HG03064 (cell line): Measurements from ENCODE around the gene ACTR3.

ENCODE experiments used
- ATAC-seq: cut with Tn5 transposase; IDR thresholded peaks from one replicate; pipeline ENCODE4 v1.9.1; 2021; ENCODE audit warnings: low read depth; ENCODE audit not compliant: unreplicated experiment

ACTR3 gene

GRCh38 chr2:113986762-113987290 is 96.9 kb downstream of the ACTR3 start:
- no peak for ATAC-seq

DNA sequence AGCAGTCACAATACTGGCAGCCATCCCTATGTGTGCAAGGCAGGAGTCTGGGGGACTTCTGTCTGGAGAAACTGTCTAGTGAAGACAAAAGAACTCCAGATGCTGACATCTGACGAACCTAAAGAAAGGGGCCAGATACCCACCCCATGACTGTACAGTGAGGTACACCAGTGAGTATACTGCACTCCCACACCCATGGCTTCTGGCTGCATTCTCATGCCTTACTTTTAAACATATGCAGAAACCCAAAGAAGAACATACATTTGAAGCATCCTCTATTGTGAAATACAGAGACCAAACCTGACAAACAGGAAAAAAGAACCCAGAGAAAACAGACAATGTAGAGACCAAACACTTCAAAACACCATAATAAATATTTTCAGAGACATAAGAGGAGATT is 102.2 kb downstream of the ACTR3 start:
- no peak for ATAC-seq

- ATAC-seq = no peak
These were observed 107.0 kb downstream of the ACTR3 start for GRCh38 chr2:113996671-113997594.

GRCh38 chr2:114001152-114001551 is 111.3 kb downstream of the ACTR3 start:
- no peak for ATAC-seq

GRCh38 chr2:114001937-114002336 is 112.0 kb downstream of the ACTR3 start:
- no peak for ATAC-seq

- no peak for ATAC-seq
These were observed 115.4 kb downstream of the ACTR3 start for GRCh38 chr2:114005110-114005783.

GRCh38 chr2:114006460-114006859 is 116.6 kb downstream of the ACTR3 start:
- no peak for ATAC-seq

- no peak for ATAC-seq
These were observed 117.5 kb downstream of the ACTR3 start for GRCh38 chr2:114007436-114007835.

- no peak for ATAC-seq
These were observed 118.8 kb downstream of the ACTR3 start for GRCh38 chr2:114008720-114009119.

DNA sequence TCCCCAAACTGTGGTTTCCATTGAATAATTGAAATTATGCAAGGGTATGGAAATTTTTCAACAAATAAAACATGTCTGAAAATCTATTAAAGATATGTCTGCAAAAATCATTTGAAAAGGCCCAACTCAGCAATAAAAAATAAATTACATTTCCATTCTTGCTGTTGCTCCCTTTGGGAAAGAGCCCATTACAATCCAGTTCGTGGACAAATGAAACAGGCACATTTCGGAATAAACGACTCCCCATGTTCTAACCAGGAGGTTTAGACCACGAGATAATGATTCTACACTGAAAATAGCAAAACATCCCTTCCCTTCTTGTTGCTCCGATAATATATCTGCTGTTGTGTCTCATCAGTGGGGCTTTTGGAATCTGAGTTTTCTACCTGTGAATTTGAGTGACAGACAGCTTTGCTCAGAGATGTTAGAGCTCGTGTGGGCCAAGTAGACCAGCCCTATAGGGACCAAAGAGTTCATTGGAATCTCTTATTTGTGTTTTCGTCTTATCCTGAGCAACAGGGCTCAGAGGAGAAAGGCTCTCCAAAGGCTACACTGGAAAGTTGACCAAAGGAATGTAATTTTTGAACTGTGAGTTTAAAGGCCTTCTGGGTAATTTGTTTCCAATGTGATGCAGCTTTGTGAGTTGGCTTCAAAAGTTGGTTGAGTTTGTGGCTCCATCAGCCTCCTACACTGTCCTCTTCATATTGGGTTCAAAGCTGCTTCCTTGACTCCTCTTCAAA is 119.5 kb downstream of the ACTR3 start:
- no peak for ATAC-seq

DNA sequence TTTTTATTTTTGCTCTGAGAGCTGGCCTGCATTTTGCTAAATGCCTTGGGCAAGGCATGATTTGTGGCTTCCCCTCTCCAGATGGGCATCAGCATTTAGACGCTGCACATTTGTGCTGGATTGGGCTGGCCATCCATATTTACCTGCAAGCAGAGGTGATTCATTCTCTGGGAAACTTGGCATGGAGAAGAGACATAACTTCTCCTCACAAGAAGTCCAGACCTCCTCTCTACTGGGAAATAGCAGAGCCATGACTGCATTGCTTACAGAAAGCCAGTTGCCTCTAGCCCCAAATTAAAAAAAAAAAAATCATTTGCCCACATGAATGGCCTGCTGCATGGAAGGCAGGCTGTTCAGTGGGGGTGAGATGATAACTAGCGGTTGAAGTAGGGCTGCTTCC is 120.1 kb downstream of the ACTR3 start:
- no peak for ATAC-seq

DNA sequence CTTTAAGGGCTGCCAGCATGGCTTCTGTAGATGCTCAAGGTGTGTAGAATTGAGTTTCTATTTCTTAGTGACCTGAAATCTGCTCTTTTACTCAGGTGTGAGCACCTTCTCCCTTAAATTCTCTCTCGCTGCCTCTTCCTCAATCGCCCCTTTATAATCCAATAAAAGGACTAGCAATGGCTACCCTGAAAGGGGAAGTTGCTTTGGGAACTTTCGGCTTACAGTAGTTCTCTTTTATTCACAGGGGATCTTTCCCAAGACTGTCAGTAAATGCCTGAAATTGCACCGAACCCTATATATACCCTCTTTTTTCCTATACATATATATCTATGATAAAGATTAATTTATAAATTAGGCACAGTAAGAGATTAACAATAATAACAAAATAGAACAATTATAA is 121.8 kb downstream of the ACTR3 start:
- ATAC-seq = no peak
